ENCODE measurements around the gene BMPER. TPM values are rescaled to one million over a fixed set of nuclear protein-coding genes. Genes with fewer than 3 reads are reported as not detected.

Gene BMPER
- total RNA-seq, 4 donors from 2014 or later = 1.0 to 22.5 (median 12.0) TPM

- Histone ChIP-seq H3K36me3 (no peaks in the 10 kb centered on the region), H3K4me3 (no peak overlapping the region), H3K27me3 (no peaks in the 10 kb centered on the region), H3K4me1 (no peaks in the 10 kb centered on the region), H3K27ac (no peak overlapping the region), H3K9me3 (no peaks in the 10 kb centered on the region)
- no peak for TF ChIP-seq POLR2A (IDR thresholded peaks at IDR 0.05)
- TF ChIP-seq POLR2AphosphoS5 (IDR thresholded peaks at IDR 0.05) = no peak
- no peak for TF ChIP-seq EP300 (IDR thresholded peaks at IDR 0.05)
- TF ChIP-seq CTCF (IDR thresholded peaks at IDR 0.05) = no peak
- WGBS, 2 donors (ENCODE audit: low coverage in 1 of 2) = 36 to 71% methylated on average over 1 of the region's 1 CpG
- no peak for ATAC-seq
These were observed 279.1 kb downstream of the BMPER start for GRCh38 chr7:34184466-34184865.

- Histone ChIP-seq H3K4me1 (no peaks in the 10 kb centered on the region), H3K27me3 (no peaks in the 10 kb centered on the region), H3K27ac (no peak overlapping the region), H3K36me3 (no peaks in the 10 kb centered on the region), H3K9me3 (no peaks in the 10 kb centered on the region), H3K4me3 (no peak overlapping the region)
- ATAC-seq = no peak
- TF ChIP-seq POLR2A (IDR thresholded peaks at IDR 0.05) (no peak), POLR2AphosphoS5 (IDR thresholded peaks at IDR 0.05) (no peak), EP300 (IDR thresholded peaks at IDR 0.05) (no peak), CTCF (IDR thresholded peaks at IDR 0.05) (no peak)
- 75 to 100% methylated on average over 1 to 2 of the region's 2 CpGs for WGBS, 2 donors (ENCODE audit: low coverage in 1 of 2)
These were observed 282.5 kb downstream of the BMPER start for GRCh38 chr7:34187798-34188307.

GRCh38 chr7:34189031-34189430 lies 283.7 kb downstream of the BMPER start:
- WGBS, 2 donors (ENCODE audit: low coverage in 1 of 2) = 89 to 90% methylated on average over 3 of the region's 3 CpGs
- no peak for ATAC-seq

GRCh38 chr7:34190299-34190698 lies 285.0 kb downstream of the BMPER start:
- no peak for ATAC-seq
- 57 to 75% methylated on average over 1 of the region's 4 CpGs for WGBS, 2 donors (ENCODE audit: low coverage in 1 of 2)
- H3K9me3 ChIP-seq = no peaks in the 10 kb centered on the region
- H3K27me3 ChIP-seq = no peaks in the 10 kb centered on the region
- H3K36me3 ChIP-seq = no peaks in the 10 kb centered on the region
- no peak overlapping the region for H3K27ac ChIP-seq
- TF ChIP-seq POLR2A (IDR thresholded peaks at IDR 0.05) (no peak), CTCF (IDR thresholded peaks at IDR 0.05) (no peak), EP300 (IDR thresholded peaks at IDR 0.05) (no peak), POLR2AphosphoS5 (IDR thresholded peaks at IDR 0.05) (no peak)
- H3K4me3 ChIP-seq = no peak overlapping the region
- H3K4me1 ChIP-seq = no peaks in the 10 kb centered on the region

More at GRCh38 chr7:34189031-34189430, 283.7 kb downstream of the BMPER start:
- H3K4me1 ChIP-seq = no peaks in the 10 kb centered on the region
- no peak overlapping the region for H3K27ac ChIP-seq
- H3K4me3 ChIP-seq = no peak overlapping the region
- TF ChIP-seq CTCF (IDR thresholded peaks at IDR 0.05) (no peak), POLR2A (IDR thresholded peaks at IDR 0.05) (no peak), POLR2AphosphoS5 (IDR thresholded peaks at IDR 0.05) (no peak), EP300 (IDR thresholded peaks at IDR 0.05) (no peak)
- H3K27me3 ChIP-seq = no peaks in the 10 kb centered on the region
- H3K36me3 ChIP-seq = no peaks in the 10 kb centered on the region
- no peaks in the 10 kb centered on the region for H3K9me3 ChIP-seq

GRCh38 chr7:34191162-34191561 lies 285.8 kb downstream of the BMPER start:
- no peak overlapping the region for H3K27ac ChIP-seq
- no peak for TF ChIP-seq EP300 (IDR thresholded peaks at IDR 0.05)
- TF ChIP-seq POLR2AphosphoS5 (IDR thresholded peaks at IDR 0.05) = no peak
- TF ChIP-seq POLR2A (IDR thresholded peaks at IDR 0.05) = no peak
- no peak for TF ChIP-seq CTCF (IDR thresholded peaks at IDR 0.05)
- WGBS, 2 donors (ENCODE audit: low coverage in 1 of 2) = 60 to 74% methylated on average over 3 to 8 of the region's 8 CpGs

More at GRCh38 chr7:34191162-34191561, 285.8 kb downstream of the BMPER start:
- Histone ChIP-seq H3K36me3 (no peaks in the 10 kb centered on the region), H3K4me3 (no peak overlapping the region), H3K4me1 (no peaks in the 10 kb centered on the region), H3K27me3 (no peaks in the 10 kb centered on the region), H3K9me3 (no peaks in the 10 kb centered on the region)
- no peak for ATAC-seq
